HEK293T (cell line): ENCODE data around the gene NSFL1C.

Experiments used
- CTCF ChIA-PET: fragments of 350-600 bp; formaldehyde crosslinking; extraction: SDS; loops from one replicate; lab custom pipeline; 2021; ENCODE audit warnings: antibody characterized with exemption, inconsistent platforms; lab: Yijun Ruan, JAX
- POLR2A ChIA-PET: fragments of 350-600 bp; formaldehyde crosslinking; extraction: SDS; loops from one replicate; lab custom pipeline; 2020; ENCODE audit warnings: antibody characterized with exemption, inconsistent platforms; lab: Yijun Ruan, JAX
- DNase-seq: peaks from one replicate; pipeline ENCODE4 v3.0.0; 2012; ENCODE audit warnings: mixed read lengths; ENCODE audit errors: extremely low spot score
- ARNT ChIP-seq: fragments of 450-650 bp; IDR thresholded peaks from 2 replicates; pipeline ENCODE4 v1.6.1; 2017; ENCODE audit warnings: mild to moderate bottlenecking
- BHLHE40 ChIP-seq: fragments of 450-650 bp; IDR thresholded peaks from 2 replicates; pipeline ENCODE4 v1.6.1; 2016; ENCODE audit warnings: mild to moderate bottlenecking, moderate library complexity, borderline replicate concordance
- CTBP1 ChIP-seq: fragments of 450-650 bp; IDR thresholded peaks from 2 replicates; pipeline ENCODE4 v1.6.1; 2016; ENCODE audit warnings: borderline replicate concordance
- ELF4 ChIP-seq: fragments of 450-650 bp; IDR thresholded peaks from 2 replicates; pipeline ENCODE4 v1.6.1; 2017; ENCODE audit warnings: antibody characterized with exemption
- FOXA1 ChIP-seq: fragments of 450-650 bp; IDR thresholded peaks from 2 replicates; pipeline ENCODE4 v1.6.1; 2016; ENCODE audit warnings: mild to moderate bottlenecking
- FOXK2 ChIP-seq: fragments of 450-650 bp; IDR thresholded peaks from 2 replicates; pipeline ENCODE4 v1.6.1; 2016; ENCODE audit warnings: mild to moderate bottlenecking
- FOXM1 ChIP-seq: fragments of 450-650 bp; IDR thresholded peaks from 2 replicates; pipeline ENCODE4 v1.6.1; 2017; ENCODE audit warnings: mild to moderate bottlenecking, borderline replicate concordance
- HDGF ChIP-seq: fragments of 450-650 bp; IDR thresholded peaks from 2 replicates; pipeline ENCODE4 v1.6.1; 2017; ENCODE audit warnings: antibody characterized with exemption, borderline replicate concordance
- L3MBTL2 ChIP-seq: fragments of 450-650 bp; conservative IDR thresholded peaks from 2 replicates; pipeline ENCODE4 v1.6.1; 2016; ENCODE audit warnings: mild to moderate bottlenecking
- LEF1 ChIP-seq: fragments of 450-650 bp; IDR thresholded peaks from 2 replicates; pipeline ENCODE4 v1.6.1; 2017; ENCODE audit warnings: mild to moderate bottlenecking, borderline replicate concordance
- NFRKB ChIP-seq: fragments of 450-650 bp; IDR thresholded peaks from 2 replicates; pipeline ENCODE4 v1.6.1; 2016; ENCODE audit warnings: mild to moderate bottlenecking, moderate library complexity
- PKNOX1 ChIP-seq: fragments of 450-650 bp; IDR thresholded peaks from 2 replicates; pipeline ENCODE4 v1.6.1; 2016
- SP1 ChIP-seq: fragments of 450-650 bp; IDR thresholded peaks from 2 replicates; pipeline ENCODE4 v1.6.1; 2017
- SUZ12 ChIP-seq: fragments of 450-650 bp; IDR thresholded peaks from 2 replicates; pipeline ENCODE4 v1.6.1; 2016; ENCODE audit warnings: mild to moderate bottlenecking
- TARDBP ChIP-seq: fragments of 450-650 bp; IDR thresholded peaks from 2 replicates; pipeline ENCODE4 v1.6.1; 2016
- ZNF384 ChIP-seq: fragments of 450-650 bp; IDR thresholded peaks from 2 replicates; pipeline ENCODE4 v1.6.1; 2016

Gene NSFL1C

GRCh38 chr20:1493536-1493935, 26.9 kb upstream of the NSFL1C start:
- CTCF ChIA-PET = interaction anchor here (0.7 kb wide), 1 partner anchor 293 kb away, joined by 4 read pairs; no protein-coding TSS in a partner anchor
- no peak for DNase-seq
- POLR2A ChIA-PET = no interaction called here
- TF ChIP-seq CTBP1 (no peak), TARDBP (no peak), HDGF (no peak), LEF1 (no peak), FOXA1 (no peak), ARNT (no peak), L3MBTL2 (no peak), ELF4 (no peak), BHLHE40 (no peak), FOXK2 (no peak), FOXM1 (no peak), SP1 (no peak), ZNF384 (no peak), PKNOX1 (no peak), NFRKB (no peak)

GRCh38 chr20:1491860-1492642, 25.4 kb upstream of the NSFL1C start:
- CTCF ChIA-PET = interaction anchor here (0.8 kb wide), 1 partner anchor 12 kb away, joined by 3 read pairs; no protein-coding TSS in a partner anchor
- no peak for DNase-seq
- TF ChIP-seq SUZ12 = no peak
- no peak for TF ChIP-seq FOXA1
- no peak for TF ChIP-seq HDGF
- no peak for TF ChIP-seq SP1
- no peak for TF ChIP-seq TARDBP
- TF ChIP-seq LEF1 = no peak
- no peak for TF ChIP-seq ELF4
- no peak for TF ChIP-seq ZNF384
- no peak for TF ChIP-seq FOXK2
- no peak for TF ChIP-seq NFRKB
- no peak for TF ChIP-seq L3MBTL2
- TF ChIP-seq CTBP1 = no peak
- POLR2A ChIA-PET = interaction anchor here (0.7 kb wide), 1 partner anchor 11 kb away, joined by 6 read pairs; no protein-coding TSS in a partner anchor

- TF ChIP-seq SUZ12 = no peak
- TF ChIP-seq HDGF = no peak
- no peak for TF ChIP-seq L3MBTL2
- TF ChIP-seq NFRKB = no peak
- TF ChIP-seq BHLHE40 = no peak
- TF ChIP-seq ARNT = no peak
- no peak for TF ChIP-seq CTBP1
- no peak for TF ChIP-seq TARDBP
- POLR2A ChIA-PET = no interaction called here
- CTCF ChIA-PET = no interaction called here
- no peak for DNase-seq
Measured at GRCh38 chr20:1491281-1491840, 24.7 kb upstream of the NSFL1C start, which contains the start of gene SIRPB2. TSS of gene SIRPB2 (minus strand) at chr20:1491420. CDS start at chr20:1491359, 61 bp downstream.

- TF ChIP-seq BHLHE40 (no peak), TARDBP (no peak), SP1 (no peak), ZNF384 (no peak), FOXK2 (no peak), ELF4 (no peak), ARNT (no peak), PKNOX1 (no peak), L3MBTL2 (no peak), NFRKB (no peak), HDGF (no peak), LEF1 (no peak), FOXM1 (no peak), CTBP1 (no peak), FOXA1 (no peak), SUZ12 (no peak)
- CTCF ChIA-PET = interaction anchor here (1.0 kb wide), 1 partner anchor 11 kb away, joined by 3 read pairs; no protein-coding TSS in a partner anchor
- POLR2A ChIA-PET = no interaction called here
- DNase-seq = no peak
Measured at GRCh38 chr20:1490643-1491195, 24.1 kb upstream of the NSFL1C start.

- POLR2A ChIA-PET = no interaction called here
- CTCF ChIA-PET = interaction anchor here (1.0 kb wide), 1 partner anchor 12 kb away, joined by 3 read pairs; no protein-coding TSS in a partner anchor
- no peak for DNase-seq
- TF ChIP-seq FOXM1 (no peak), ZNF384 (no peak), NFRKB (no peak), PKNOX1 (no peak), LEF1 (no peak), ELF4 (no peak), FOXK2 (no peak), CTBP1 (no peak), TARDBP (no peak), L3MBTL2 (no peak), FOXA1 (no peak), BHLHE40 (no peak), ARNT (no peak)
Measured at GRCh38 chr20:1489764-1490436, 23.3 kb upstream of the NSFL1C start.
